ENCODE data around the gene AARSD1.

GRCh38 chr17:42967925-42968324, 3.7 kb upstream of the AARSD1 start:
- TF ChIP-seq CTCF (IDR thresholded peaks at IDR 0.05 in 8 of 11, conservative IDR thresholded peaks at IDR 0.05 in 3 of 11) (no peak), POLR2A (IDR thresholded peaks at IDR 0.05) (no peak)
